Psoas muscle (tissue), 8 donors: ENCODE measurements around the gene CDC26. TPM values are rescaled to one million over a fixed set of nuclear protein-coding genes. Genes with fewer than 3 reads are reported as not detected.
"Not testable (repeated sequence)": the region's sequence is repeated elsewhere in the genome, so short reads cannot be mapped to it uniquely, and the experiment has no call there.

ENCODE experiments used
- ATAC-seq, 4 donors: fragments of 200-7000 bp; cut with Tn5 transposase; one replicate each; pipeline ENCODE4 v1.9.1; 2020; ENCODE audit warnings: moderate library complexity in 3 of 4, mild to moderate bottlenecking in 2 of 4
- DNase-seq, 2 donors: peaks; one replicate each; pipeline ENCODE4 v3.0.0-alpha.2; 2020
- H3K27ac ChIP-seq: fragments of 200-600 bp; one replicate; pipeline ENCODE4 v1.8.0; 2022
- H3K27me3 ChIP-seq, 3 donors: fragments of 200-600 bp in 1 of 3; one replicate each; pipeline versions ENCODE4 v1.6.1 to v1.8.0; 2013 to 2022; ENCODE audit warnings: low read length in 2 of 3, mild to moderate bottlenecking in 2 of 3, moderate library complexity in 1 of 3; ENCODE audit not compliant: insufficient read depth in 3 of 3
- H3K36me3 ChIP-seq, 2 donors: fragments of 200-600 bp in 1 of 2; one replicate each; pipeline versions ENCODE4 v1.6.1 to v1.8.0; 2013 to 2022; ENCODE audit warnings: low read depth in 1 of 2, mild to moderate bottlenecking in 1 of 2, moderate library complexity in 1 of 2; ENCODE audit not compliant: insufficient read depth in 1 of 2
- H3K4me1 ChIP-seq: fragments of 200-600 bp; one replicate; pipeline ENCODE4 v1.8.0; 2022
- H3K4me3 ChIP-seq: fragments of 200-600 bp; one replicate; pipeline ENCODE4 v1.8.0; 2022; ENCODE audit warnings: mild to moderate bottlenecking
- H3K9me3 ChIP-seq: fragments of 200-600 bp; one replicate; pipeline ENCODE4 v1.8.0; 2022
- WGBS, 3 donors: extraction: QIAGEN DNeasy Blood & Tissue Kit; methylation state at CpG; one replicate each; pipeline versions ENCODE4 v1.1.6 to v1.1.7; 2013; 5-methylcytosine and 5-hydroxymethylcytosine counted together
- intact Hi-C, 2 donors: fragments of 100-400 bp; cut with DNase I; formaldehyde crosslinking; loops; one replicate each; pipeline versions ENCODE4 v1.11.0 to v1.14.2; 2022
- polyA plus RNA-seq, 3 donors: library from polyadenylated mRNA; stranded (reverse); fragments of 200-250 nt; gene quantifications; one replicate each; pipeline ENCODE4 v1.2.3, GENCODE V29; 2013
- total RNA-seq, 4 donors: library from RNA; stranded (reverse); fragmentation: NEBNext Ultra II Directional in 2 of 4; extraction: Animal tissue kit (Norgen Biotek cat#: 25700) in 2 of 4; gene quantifications; one replicate each; pipeline versions ENCODE4 v1.2.1 to v1.2.4, GENCODE V29; 2021 to 2023
- TF ChIP-seq, protein P1 (sequence below): fragments of 200-600 bp; IDR thresholded peaks from one replicate; pipeline ENCODE4 v1.8.0; 2022; ENCODE audit warnings: antibody characterized with exemption
- donor health status: healthy with polysubstance abuse.
- donor health status: DM: no; HTN: no; CAD: no; lungs with moderate emphysema.
- donor health status: Bipolar disorder and iron deficiency.
- donor health status: healthy.
- donor health status: DM: yes; HTN: yes; CAD: no.
- donor health status: DM: no; HTN: no; CAD: no.
- donor health status: DM: no; HTN: no; CAD: no.
- donor health status: DM: yes; HTN: yes; CAD: no.

Gene CDC26
- total and polyA plus RNA-seq, 7 donors: 22.4 to 112 (median 25.6) TPM

DNA sequence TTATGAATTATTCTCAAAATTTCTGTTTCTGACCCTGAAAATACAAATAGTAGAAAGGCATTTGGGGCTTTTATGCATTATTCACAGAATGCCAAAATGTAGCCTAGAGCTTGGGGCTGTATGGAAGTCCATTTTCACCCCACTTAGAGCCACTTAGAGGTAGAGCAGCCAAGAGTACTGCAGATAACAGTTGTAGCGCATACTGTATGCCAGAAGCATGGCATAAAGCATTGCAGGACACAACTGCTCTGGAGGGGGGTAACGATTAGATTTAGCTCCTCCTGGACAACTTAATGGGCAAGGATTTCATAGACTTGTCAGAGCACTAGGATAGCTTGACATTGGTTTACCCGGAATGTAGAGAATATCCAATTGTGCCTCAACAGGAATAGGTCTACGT lies 38.3 kb downstream of the CDC26 start:
- WGBS, 3 donors: 85 to 87% (median 87%) methylated on average over 4 of the region's 4 CpGs
- DNase-seq (no peak), ATAC-seq (no peak)
- H3K27me3 ChIP-seq: no peaks in the 10 kb centered on the region
- H3K27ac ChIP-seq: no peak overlapping the region
- TF ChIP-seq, protein P1, sequence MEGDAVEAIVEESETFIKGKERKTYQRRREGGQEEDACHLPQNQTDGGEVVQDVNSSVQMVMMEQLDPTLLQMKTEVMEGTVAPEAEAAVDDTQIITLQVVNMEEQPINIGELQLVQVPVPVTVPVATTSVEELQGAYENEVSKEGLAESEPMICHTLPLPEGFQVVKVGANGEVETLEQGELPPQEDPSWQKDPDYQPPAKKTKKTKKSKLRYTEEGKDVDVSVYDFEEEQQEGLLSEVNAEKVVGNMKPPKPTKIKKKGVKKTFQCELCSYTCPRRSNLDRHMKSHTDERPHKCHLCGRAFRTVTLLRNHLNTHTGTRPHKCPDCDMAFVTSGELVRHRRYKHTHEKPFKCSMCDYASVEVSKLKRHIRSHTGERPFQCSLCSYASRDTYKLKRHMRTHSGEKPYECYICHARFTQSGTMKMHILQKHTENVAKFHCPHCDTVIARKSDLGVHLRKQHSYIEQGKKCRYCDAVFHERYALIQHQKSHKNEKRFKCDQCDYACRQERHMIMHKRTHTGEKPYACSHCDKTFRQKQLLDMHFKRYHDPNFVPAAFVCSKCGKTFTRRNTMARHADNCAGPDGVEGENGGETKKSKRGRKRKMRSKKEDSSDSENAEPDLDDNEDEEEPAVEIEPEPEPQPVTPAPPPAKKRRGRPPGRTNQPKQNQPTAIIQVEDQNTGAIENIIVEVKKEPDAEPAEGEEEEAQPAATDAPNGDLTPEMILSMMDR: no peak
- no peaks in the 10 kb centered on the region for H3K36me3 ChIP-seq
- intact Hi-C loops: no loop called here
- no peaks in the 10 kb centered on the region for H3K9me3 ChIP-seq
- peaks cover 9% of the 10 kb centered on the region for H3K4me1 ChIP-seq
- H3K4me3 ChIP-seq: no peak overlapping the region

DNA sequence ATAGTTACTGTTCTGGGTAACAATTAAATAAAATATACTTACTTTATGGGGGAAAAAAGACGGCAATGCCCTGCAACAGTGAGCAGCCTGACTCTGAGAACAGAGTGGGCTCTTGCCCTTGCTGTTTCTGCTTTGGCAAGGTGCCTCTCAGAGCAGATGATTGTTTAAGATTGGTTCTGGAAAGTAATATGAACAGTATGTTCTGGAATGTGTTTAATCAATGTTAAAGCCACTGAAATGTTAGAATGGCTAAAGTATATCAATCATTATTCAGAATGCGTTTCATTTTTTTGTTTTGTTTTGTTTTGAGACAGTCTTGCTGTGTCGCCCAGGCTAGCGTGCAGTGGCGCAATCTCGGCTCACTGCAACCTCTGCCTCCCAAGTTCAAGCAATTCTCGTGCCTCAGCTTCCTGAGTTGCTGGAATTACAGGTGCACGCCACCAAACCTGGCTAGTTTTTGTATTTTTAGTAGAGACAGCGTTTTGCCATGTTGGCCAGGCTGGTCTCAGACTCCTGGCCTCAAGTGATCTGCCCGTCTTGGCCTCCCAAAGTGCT lies 39.6 kb downstream of the CDC26 start:
- 89 to 93% (median 93%) methylated on average over 10 of the region's 10 CpGs for WGBS, 3 donors
- intact Hi-C loops, H3K27me3 ChIP-seq, H3K4me3 ChIP-seq, H3K36me3 ChIP-seq, H3K9me3 ChIP-seq, ATAC-seq, H3K4me1 ChIP-seq, H3K27ac ChIP-seq, DNase-seq: not testable (repeated sequence)

DNA sequence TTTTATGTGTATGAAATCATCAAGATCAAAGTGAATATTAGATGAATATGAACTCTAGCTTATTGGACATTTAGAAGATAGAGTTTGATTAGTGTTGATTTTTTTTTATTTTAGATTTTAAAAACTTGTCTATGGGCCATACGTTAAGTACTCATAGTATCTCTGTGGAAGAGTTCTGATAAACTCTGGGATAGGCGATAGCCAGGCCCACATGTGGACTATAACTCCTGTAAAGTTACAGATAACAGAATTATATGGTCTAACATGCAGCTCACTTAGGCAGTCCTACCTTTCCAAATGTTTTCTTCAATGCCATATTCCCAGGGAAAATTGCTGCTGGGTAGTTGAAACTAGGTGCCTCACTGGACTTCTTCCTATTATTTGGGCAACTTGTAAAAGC lies 43.7 kb downstream of the CDC26 start:
- Histone ChIP-seq H3K36me3 (no peaks in the 10 kb centered on the region), H3K4me3 (no peak overlapping the region), H3K4me1 (no peaks in the 10 kb centered on the region), H3K9me3 (no peaks in the 10 kb centered on the region), H3K27ac (no peak overlapping the region), H3K27me3 (no peaks in the 10 kb centered on the region)
- intact Hi-C loops: no loop called here
- ATAC-seq (no peak), DNase-seq (no peak)
- 96 to 98% (median 98%) methylated on average over 2 of the region's 2 CpGs for WGBS, 3 donors
- TF ChIP-seq, protein P1: no peak

DNA sequence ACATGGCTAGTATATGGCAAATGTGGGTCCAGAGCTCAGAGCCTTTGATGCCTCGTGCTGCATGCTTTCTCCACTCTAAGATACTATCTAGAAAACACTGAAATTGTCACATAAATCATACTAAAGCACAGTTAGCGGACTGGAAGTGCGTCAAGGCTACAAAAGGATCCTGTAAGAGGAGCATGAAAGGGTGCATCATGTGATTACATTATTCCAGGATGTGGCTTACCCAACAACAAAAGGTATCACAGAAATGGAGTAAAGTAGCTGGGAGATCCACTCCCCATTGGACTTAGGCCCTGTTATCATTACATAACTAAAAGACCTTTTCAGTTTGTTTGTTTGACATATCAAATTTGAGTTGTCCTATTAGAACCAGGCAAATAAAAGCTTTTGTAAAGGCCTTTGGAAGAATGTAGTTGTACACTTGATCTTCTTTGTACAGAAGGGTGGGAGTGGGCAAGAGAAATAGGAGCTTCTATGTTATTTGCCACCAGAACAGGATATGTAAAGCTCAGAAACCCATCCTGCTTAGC lies 47.2 kb downstream of the CDC26 start:
- intact Hi-C loops: no loop called here
- 69 to 77% (median 74%) methylated on average over 3 of the region's 3 CpGs for WGBS, 3 donors
- H3K9me3 ChIP-seq: no peaks in the 10 kb centered on the region
- peaks cover 0 to 10% of the 10 kb centered on the region in 2 donors for H3K36me3 ChIP-seq
- H3K27ac ChIP-seq: no peak overlapping the region
- no peaks in the 10 kb centered on the region for H3K27me3 ChIP-seq
- no peak overlapping the region for H3K4me3 ChIP-seq
- TF ChIP-seq, protein P1: no peak
- DNase-seq: no peak
- ATAC-seq: no peak
- no peaks in the 10 kb centered on the region for H3K4me1 ChIP-seq

DNA sequence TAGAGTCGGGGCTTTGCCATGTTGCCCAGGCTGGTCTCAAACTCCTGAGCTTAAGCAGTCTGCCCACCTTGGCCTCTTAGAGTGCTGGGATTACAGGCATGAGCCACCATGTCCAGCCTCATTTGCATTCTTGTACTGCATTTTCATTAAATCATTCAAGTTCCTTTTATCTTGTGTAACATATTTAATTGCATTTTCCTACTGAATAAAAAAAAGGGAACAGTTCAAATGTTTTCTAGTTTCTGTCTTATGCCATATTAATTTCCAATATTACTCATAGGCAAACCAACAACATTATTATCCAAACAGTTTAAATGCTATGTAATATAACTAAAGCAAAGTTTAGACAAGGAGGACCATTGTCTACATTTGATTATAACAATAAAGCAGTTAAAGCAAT lies 47.9 kb downstream of the CDC26 start:
- DNase-seq (no peak), ATAC-seq (no peak)
- WGBS, 3 donors: 0 to 88% (median 28%) methylated on average over 1 of the region's 1 CpG
- H3K27me3 ChIP-seq: no peaks in the 10 kb centered on the region
- H3K36me3 ChIP-seq: peaks cover 0 to 10% of the 10 kb centered on the region in 2 donors
- H3K4me3 ChIP-seq: no peak overlapping the region
- H3K9me3 ChIP-seq: no peaks in the 10 kb centered on the region
- intact Hi-C loops: no loop called here
- no peaks in the 10 kb centered on the region for H3K4me1 ChIP-seq
- H3K27ac ChIP-seq: no peak overlapping the region
- TF ChIP-seq, protein P1: no peak
